Lung (tissue), 12 donors: ENCODE data around the gene DLG1. TPM values are rescaled to one million over a fixed set of nuclear protein-coding genes. Genes with fewer than 3 reads are reported as not detected.

Source experiments
- ATAC-seq: fragments of 200-7000 bp; cut with Tn5 transposase; one replicate; pipeline ENCODE4 v1.9.1; 2020; ENCODE audit warnings: moderate number of reproducible peaks; ENCODE audit not compliant: insufficient read depth, low FRiP score
- DNase-seq, 3 donors: peaks; one replicate each; pipeline ENCODE4 v3.0.0-alpha.2; 2013 to 2017
- H3K27ac ChIP-seq, 2 donors: one replicate each; pipeline ENCODE4 v1.5.1; 2013; ENCODE audit warnings: mild to moderate bottlenecking in 2 of 2, moderate library complexity in 2 of 2, control low read depth in 1 of 2, inconsistent platforms in 1 of 2, low read depth in 1 of 2, low read length in 1 of 2
- H3K27me3 ChIP-seq, 3 donors: one replicate each; pipeline ENCODE4 v1.5.1; 2013; ENCODE audit warnings: low read length in 2 of 3; ENCODE audit not compliant: control insufficient read depth in 3 of 3, insufficient read depth in 3 of 3
- H3K36me3 ChIP-seq, 4 donors: one replicate each; pipeline ENCODE4 v1.5.1; 2013; ENCODE audit warnings: low read length in 4 of 4, mild to moderate bottlenecking in 1 of 4, moderate library complexity in 1 of 4; ENCODE audit not compliant: control insufficient read depth in 4 of 4, insufficient read depth in 4 of 4
- H3K4me1 ChIP-seq, 5 donors: one replicate each; pipeline ENCODE4 v1.5.1; 2013; ENCODE audit warnings: low read length in 5 of 5, mild to moderate bottlenecking in 2 of 5, moderate library complexity in 1 of 5; ENCODE audit not compliant: control insufficient read depth in 5 of 5, insufficient read depth in 5 of 5
- H3K4me3 ChIP-seq: one replicate; pipeline ENCODE4 v1.5.1; 2013; ENCODE audit warnings: mild to moderate bottlenecking, control low read depth, moderate library complexity
- H3K9ac ChIP-seq, 2 donors: one replicate each; pipeline ENCODE4 v1.5.1; 2013; ENCODE audit warnings: low read length in 2 of 2, control low read depth in 1 of 2; ENCODE audit not compliant: insufficient read depth in 1 of 2
- H3K9me3 ChIP-seq, 4 donors: one replicate each; pipeline ENCODE4 v1.5.1; 2013; ENCODE audit warnings: low read length in 3 of 4, mild to moderate bottlenecking in 1 of 4, moderate library complexity in 1 of 4; ENCODE audit not compliant: control insufficient read depth in 4 of 4, insufficient read depth in 3 of 4
- CTCF ChIP-seq: IDR thresholded peaks from 2 replicates; pipeline ENCODE4 v1.5.1; 2012; ENCODE audit warnings: mild to moderate bottlenecking; ENCODE audit errors: control extremely low read depth, extremely low read depth
- WGBS, 2 donors: extraction: QIAGEN DNeasy Blood & Tissue Kit; methylation state at CpG; one replicate each; pipeline ENCODE4 v1.1.7; 2013; 5-methylcytosine and 5-hydroxymethylcytosine counted together
- polyA plus RNA-seq, 2 donors: library from polyadenylated mRNA; stranded (reverse); fragments of 200-250 nt; gene quantifications; one replicate each; pipeline ENCODE4 v1.2.1, GENCODE V29; 2013
- total RNA-seq, 2 donors: library from RNA; depleted of rRNA in 1 of 2; stranded (reverse); fragments of >200 nt in 1 of 2; gene quantifications; one replicate each; pipeline ENCODE4 v1.2.1, GENCODE V29; 2014 to 2021
- donor health status: control.
- donor health status: control.
- donor health status: Bipolar disorder and iron deficiency.
- donor health status: healthy.
- donor health status: DM: yes; HTN: yes; CAD: no.

Gene DLG1
- total and polyA plus RNA-seq, 4 donors = 16.0 to 114 (median 45.7) TPM

- no peaks in the 10 kb centered on the region for H3K36me3 ChIP-seq
- no peaks in the 10 kb centered on the region for H3K27me3 ChIP-seq
- 77 to 90% methylated on average over 9 of the region's 9 CpGs for WGBS, 2 donors
- peak overlapping the region in 1 of 2 donors; percentile 23 for H3K27ac ChIP-seq
- H3K9ac ChIP-seq = no peak overlapping the region
- no peaks in the 10 kb centered on the region for H3K9me3 ChIP-seq
- ATAC-seq (no peak), DNase-seq (no peak)
- H3K4me3 ChIP-seq = no peak overlapping the region
- H3K4me1 ChIP-seq = no peaks in the 10 kb centered on the region
- no peak for TF ChIP-seq CTCF
Measured at GRCh38 chr3:197317250-197317963, 19.0 kb upstream of the DLG1 start.

DNA sequence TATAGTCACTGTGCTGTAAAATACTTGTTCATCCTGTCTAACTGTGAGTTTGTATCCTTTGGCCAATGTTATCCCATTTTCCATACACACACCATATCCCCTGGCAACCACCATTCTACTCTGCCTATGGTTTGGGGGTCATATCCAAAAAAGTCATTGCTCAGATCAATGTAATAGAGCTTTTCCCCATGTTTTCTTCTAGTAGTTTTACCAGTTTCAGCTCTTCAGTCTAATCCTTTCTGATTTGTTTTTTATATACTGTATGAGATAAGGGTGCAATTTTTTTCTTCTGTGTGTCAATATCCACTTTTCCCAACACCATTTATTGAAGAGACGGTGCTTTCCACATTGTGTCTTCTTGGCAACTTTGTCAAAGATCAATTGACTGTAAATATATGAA lies 14.0 kb upstream of the DLG1 start:
- no peak for ATAC-seq

DNA sequence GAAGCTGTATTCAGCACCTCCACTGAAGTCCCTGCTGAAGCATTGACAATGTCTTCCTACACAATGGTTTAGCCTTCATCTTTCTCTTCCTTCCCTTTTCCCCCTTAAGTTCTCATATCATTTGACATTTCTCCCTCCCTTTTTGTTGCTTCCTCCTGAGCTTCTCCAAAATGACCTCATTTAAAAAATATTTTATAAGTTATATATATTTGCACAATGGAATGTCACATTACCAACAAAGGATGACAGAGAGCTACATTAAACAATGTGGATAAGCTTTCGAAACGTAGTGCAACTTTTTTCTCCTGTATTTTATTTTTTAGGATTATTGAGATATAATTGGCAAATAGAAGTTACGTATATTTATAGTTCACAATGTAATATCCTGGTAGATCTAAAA lies 13.2 kb upstream of the DLG1 start:
- Histone ChIP-seq H3K27me3 (no peaks in the 10 kb centered on the region), H3K9me3 (no peaks in the 10 kb centered on the region), H3K27ac (no peak overlapping the region), H3K36me3 (no peaks in the 10 kb centered on the region), H3K4me1 (peaks cover 0 to 14% (median 10%) of the 10 kb centered on the region in 5 donors), H3K4me3 (no peak overlapping the region), H3K9ac (no peak overlapping the region)
- TF ChIP-seq CTCF = no peak
- ATAC-seq (no peak), DNase-seq (no peak)
- WGBS, 2 donors = 96 to 97% methylated on average over 3 of the region's 3 CpGs

More for the DNA sequence above, 14.0 kb upstream of the DLG1 start:
- WGBS, 2 donors = 96 to 97% methylated on average over 1 of the region's 1 CpG
- Histone ChIP-seq H3K4me1 (peaks cover 0 to 14% (median 10%) of the 10 kb centered on the region in 5 donors), H3K27me3 (no peaks in the 10 kb centered on the region), H3K9ac (no peak overlapping the region), H3K9me3 (no peaks in the 10 kb centered on the region), H3K27ac (no peak overlapping the region), H3K4me3 (no peak overlapping the region), H3K36me3 (no peaks in the 10 kb centered on the region)
- DNase-seq = no peak
- TF ChIP-seq CTCF = no peak
